ENCODE data around the gene EPB41L2.

DNA sequence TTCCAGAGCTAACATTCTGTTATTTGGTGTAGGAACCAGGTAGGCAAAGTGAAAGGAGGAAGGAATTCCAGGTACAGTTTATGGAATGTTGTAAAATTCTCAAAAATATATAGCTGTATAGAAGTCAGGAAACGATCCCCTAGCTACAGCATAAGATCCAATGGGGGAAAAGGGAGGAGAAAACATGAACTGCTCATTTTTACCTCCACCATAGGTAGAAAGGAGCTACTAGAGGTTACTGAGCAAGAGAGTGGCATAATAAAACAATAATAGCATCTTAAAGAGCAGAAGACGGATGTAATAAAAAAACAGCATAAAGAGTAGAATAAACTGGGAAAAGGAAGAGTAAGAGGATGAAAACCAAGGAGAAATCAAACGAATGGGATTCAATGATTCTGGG, 26.9 kb downstream of the EPB41L2 start:
- no peak for TF ChIP-seq FOXP2 (optimal IDR thresholded peaks at IDR 0.05; ENCODE audit: borderline replicate concordance, extremely low read depth, extremely low read length, insufficient read depth)
- no peak for TF ChIP-seq POLR2AphosphoS5 (IDR thresholded peaks at IDR 0.05; ENCODE audit: low read depth, low read length)
- TF ChIP-seq REST (IDR thresholded peaks at IDR 0.05; ENCODE audit: insufficient read depth in 1 of 2, low read depth in 2 of 2, low read length in 2 of 2) = no peak
- TF ChIP-seq TAF1 (IDR thresholded peaks at IDR 0.05; ENCODE audit: borderline replicate concordance, insufficient read depth, low read length) = no peak
